HuH-7.5 (cell line): ENCODE data around the gene SFXN5.
"Not testable (repeated sequence)": the region's sequence is repeated elsewhere in the genome, so short reads cannot be mapped to it uniquely, and the experiment has no call there.

ENCODE experiments used
- DNase-seq: peaks from one replicate; pipeline ENCODE4 v3.0.0; 2011; ENCODE audit warnings: low spot score

SFXN5 gene

GRCh38 chr2:73078457-73079411 lies 7.2 kb upstream of the SFXN5 start:
- no peak for DNase-seq

GRCh38 chr2:73077424-73077795 lies 5.9 kb upstream of the SFXN5 start:
- DNase-seq: no peak

GRCh38 chr2:73076701-73077423 lies 5.3 kb upstream of the SFXN5 start:
- DNase-seq: no peak

DNA sequence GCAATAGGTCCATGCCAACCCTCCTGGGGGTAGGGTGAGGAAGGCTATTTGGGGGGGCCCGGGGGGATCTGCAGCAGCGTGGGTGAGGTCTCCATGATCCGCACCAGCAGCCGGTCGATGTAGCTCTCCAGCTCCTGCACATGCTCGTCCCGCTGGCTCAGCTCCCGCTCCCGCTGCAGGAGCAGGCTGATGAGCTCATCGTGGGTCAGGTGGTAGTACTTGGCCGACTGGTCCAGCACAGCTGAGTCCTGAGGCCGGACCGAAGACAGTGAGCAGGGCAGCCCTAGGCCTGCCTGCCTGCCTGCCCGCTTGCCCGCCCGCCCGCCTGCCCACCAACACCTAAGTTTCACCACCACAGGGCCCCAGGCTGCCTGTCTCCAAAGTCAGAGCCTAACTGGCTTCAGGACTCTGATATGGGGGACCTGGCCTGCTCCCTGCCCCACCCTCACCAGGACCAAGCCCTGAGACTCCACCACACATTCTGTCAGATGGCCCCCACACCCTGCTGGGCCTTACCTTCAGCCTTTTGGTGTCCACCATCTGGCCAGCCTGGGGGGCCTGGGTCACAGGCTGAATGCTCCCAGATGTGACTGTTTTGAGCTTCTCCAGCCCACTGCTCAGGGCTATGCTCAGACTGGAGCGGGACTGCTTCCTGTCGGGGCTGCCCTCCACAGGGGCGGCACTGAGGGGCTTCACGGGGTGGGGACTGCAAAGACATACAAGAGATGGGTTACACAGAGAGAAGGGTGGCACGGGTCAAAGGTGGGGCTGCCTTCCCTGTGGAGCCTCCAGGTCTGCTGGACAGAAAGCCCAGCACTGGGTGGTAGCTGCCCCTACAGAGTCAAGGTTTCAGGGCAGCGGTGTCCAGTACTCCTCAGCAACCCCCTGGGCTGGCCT lies 4.2 kb upstream of the SFXN5 start:
- no peak for DNase-seq

DNA sequence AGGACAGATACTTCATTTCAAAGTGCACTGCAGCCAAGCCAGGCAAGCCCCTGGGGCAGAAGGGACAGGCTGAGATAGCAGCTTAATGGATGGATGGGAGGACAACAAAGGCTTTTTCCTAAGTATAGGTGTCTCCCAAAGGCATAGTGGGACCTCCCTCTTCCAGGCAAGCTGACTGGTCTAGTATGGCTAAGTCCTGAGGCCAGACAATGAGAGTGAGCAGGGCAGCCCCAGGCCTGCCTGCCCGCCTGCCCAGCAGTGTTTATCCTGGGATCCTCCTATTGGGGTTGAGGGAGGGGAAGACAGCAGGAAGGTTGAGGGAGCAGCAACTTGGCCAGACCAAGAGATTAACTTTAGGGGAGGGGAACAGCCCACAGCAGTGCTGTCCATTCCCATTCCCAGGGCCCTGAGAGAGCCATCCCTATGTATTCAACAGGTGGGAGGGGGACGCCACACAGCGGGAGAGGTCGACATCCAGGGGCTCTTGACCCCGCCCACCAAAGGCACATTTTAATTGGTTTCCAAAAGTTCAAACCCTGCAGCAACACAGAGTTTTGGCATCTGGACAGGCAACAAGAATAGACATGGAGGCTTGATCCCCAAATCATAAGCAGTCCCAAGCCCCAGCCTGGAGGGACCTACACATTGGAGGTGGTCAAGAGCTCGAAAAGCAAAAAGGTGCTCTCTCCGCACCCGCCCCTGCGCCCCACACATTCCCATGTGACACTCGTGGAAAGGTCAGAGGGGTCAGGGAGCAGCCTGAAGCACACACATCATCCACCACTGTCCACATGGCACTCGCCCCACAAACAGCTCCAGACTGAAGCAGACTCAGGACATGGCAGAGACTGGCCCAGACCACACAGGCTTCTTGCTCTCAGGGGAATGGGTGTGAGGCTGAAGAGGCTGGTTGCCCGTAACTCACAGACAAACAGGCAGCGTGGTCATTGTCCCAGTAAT lies 2.9 kb upstream of the SFXN5 start:
- DNase-seq: no peak

- DNase-seq: no peak
These were observed 904 bp upstream of the SFXN5 start for GRCh38 chr2:73072416-73072815.

- DNase-seq: no peak
These were observed 550 bp upstream of the SFXN5 start for GRCh38 chr2:73072129-73072395.

DNA sequence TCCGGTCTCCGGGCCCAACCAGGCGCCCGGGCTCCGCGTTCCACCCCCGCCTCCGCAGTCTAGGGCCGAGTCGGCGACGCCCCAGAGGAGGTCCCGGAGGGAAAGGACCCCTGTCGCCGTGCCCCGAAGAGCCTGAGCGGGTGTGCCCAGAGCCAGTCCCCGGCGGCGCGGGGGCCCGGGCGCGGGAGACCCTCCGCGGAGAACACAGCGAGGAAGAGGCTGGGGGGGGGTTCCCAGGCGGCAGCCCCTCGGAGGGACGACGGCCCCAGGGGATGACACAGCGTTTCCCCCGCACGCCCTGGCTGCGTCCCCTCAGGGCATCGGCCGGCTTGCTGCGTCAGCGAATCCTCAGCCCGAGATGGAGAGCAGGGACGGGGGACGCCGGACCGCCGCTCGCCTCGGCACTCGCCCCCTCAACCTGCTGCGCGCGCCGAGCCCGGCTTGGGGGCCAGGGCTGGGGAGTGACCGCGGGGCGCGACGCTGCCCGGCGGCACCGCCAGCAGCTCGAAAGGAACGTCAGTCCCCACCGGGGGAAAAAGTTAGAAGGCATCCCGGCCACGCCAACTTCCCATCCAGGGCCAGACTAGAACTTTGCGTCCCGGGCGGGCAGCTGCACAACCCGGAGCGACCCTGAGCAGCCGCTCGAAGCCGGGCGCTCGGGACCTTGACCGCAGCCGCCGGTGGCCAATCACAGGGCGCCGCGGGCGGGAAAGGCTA lies 711 bp downstream of the SFXN5 start:
- DNase-seq: no peak

DNA sequence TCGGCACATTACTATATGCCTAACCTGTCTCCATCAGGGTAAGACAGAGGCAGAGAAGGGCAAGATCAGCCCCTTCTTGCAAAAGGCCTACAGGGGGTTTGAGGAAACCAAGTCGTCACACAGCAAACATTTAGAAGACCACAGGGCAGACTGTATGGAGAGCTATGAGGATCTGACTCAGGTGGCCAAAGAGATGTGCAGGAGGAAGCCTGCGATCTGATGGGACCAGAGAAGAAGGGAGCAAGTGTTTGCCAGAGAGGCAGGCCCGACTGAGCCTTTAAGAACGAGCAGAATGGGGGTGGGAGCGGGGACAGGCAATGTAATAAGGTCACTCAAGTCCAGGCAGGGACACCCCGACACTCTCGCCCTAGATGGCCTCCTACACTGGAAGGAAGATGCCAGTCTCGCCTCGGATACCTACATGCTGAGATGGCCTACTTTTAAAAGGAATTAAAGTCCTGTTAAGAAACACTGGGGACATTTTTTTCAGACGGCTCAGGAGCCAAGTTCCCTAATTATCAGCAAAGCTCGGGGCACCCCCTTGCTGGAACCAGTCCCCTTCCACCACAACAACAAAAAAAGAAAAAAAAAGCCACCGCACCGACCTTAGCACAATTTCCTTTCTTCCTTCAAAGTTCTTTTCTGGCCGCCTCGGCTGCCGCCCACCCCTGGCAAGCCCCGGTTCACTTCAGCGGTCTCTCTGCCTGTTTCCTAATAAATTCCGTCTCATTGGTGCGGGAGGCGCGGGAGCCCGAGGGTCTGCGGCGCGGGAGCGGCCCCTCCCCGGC lies 1.5 kb downstream of the SFXN5 start:
- DNase-seq: no peak

GRCh38 chr2:73069041-73069854 lies 2.3 kb downstream of the SFXN5 start:
- DNase-seq: no peak

DNA sequence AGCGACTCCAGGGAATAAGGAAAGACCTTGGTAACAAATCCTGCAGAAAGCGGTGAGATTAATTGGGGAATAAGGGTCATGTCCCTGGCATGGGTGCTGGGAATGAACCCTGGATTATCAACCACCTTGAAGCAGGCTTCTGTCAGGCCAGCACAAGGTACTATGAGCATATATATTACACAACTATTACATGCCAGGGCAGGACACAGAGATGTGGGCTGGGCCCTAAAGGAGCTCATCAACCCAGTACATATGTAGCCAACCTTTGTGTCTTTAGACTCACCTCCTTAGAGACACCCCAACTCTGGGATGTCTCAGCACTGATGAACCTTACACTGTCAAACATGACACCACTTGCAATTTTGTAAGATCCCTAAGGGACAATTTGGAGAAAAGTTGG lies 3.4 kb downstream of the SFXN5 start:
- DNase-seq: no peak

GRCh38 chr2:73067043-73067442 lies 4.5 kb downstream of the SFXN5 start:
- no peak for DNase-seq

DNA sequence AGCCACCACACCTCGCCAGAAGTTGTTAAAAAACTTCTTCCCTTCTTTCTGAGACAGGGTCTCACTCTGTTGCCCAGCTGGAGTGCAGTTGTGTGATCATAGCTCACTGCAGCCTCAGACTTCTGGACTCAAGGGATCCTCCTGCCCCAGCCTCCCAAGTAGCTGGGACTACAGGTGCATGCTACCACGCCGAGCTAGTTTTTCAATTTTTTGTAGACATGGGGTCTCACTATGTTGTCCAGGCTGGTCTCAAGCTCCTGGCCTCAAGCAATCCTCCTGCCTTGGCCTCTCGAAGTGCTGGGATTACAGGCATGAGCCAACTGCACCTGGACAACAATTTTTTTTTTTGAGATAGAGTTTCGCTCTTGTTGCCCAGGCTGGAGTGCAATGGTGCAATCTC lies 6.4 kb downstream of the SFXN5 start:
- not testable (repeated sequence) for DNase-seq

DNA sequence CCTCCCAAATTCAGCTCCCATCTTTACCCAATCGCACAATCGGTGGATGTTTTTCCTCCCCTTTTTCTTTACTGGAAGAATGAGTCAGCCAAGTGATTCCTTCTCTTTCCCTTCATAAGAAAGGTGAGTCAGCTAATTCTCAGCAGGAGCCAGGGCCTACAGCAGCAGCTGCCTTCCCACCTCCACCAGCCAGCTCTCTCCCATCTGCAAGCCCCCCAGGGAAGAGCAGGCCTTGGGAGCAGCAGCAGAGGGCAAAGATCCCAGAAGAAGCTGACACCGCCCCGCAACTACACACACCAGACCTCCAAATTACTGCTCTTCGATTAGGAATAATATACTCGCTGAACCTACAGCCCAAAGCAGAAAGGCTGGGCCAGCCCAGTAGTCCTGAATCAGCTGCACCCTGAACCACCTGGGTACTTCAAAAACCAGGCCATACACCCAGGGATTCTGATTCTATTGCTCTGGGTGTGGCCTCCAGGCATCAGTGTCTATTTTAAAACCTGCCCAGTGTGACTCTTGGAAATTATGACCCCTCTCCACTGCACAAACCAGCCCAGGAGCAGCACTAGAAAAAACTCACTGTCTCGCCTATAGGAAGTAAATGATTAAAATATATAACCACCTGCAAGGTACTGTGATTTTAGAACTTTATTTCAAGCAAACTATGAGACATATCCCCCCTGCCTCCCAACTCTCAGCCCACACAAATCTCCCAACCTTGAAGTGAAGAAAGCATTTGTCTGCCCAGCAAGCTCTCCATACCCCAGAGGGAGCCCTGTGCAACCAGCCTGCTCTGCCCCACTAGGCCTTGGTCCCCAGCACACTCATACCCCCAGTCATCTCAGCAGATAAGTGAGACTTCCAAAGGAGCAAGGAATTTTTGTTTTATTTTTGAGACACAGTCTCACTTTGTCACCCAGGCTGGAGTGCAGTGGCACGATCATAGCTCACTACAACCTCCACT lies 7.3 kb downstream of the SFXN5 start:
- no peak for DNase-seq

DNA sequence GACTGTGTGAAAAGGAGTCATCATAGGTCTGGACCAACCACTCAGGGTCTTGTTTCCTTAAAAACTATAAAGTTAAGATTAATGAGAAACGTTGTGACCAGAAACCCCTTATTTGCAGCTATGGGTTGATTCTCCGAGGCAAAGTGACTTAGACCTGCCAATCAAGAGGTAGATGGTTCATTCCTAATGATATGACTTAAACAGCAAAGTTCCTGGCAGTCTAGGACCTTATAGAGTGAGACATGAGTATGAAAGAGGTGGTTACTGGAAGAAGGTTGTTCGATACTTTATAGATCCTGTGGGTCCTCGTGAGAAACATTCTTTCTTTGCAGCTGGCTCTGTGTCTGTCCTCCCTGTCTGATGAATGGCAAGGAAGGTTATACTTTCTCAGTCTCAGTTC lies 8.0 kb downstream of the SFXN5 start:
- no peak for DNase-seq

DNA sequence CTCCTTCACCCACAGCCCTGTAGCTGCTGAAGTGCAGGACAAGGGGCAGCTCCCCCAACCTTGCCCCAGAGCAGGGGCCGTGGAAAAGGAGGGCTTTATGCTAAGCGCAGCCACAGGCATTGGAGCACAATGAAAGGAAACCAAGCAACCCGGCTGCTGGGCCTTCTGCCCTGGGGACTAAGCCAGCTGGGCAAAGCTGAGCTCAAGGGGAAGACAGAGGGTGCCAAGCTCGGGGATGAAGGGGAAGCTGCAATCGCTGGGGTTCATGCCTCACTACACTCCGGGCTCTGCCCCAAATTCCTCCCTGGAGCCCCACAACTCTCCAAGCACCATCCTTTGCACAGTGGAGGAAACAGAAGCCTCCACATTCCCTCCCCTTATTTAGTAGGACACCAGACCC lies 12.4 kb downstream of the SFXN5 start:
- DNase-seq: no peak

- no peak for DNase-seq
These were observed 16.5 kb downstream of the SFXN5 start for GRCh38 chr2:73054980-73055379.
